AG09319 (cell line): ENCODE data around the gene PLD5.
"Not testable (repeated sequence)": the region's sequence is repeated elsewhere in the genome, so short reads cannot be mapped to it uniquely, and the experiment has no call there.

Experiments
- DNase-seq: peaks from one replicate; pipeline ENCODE4 v3.0.0-alpha.2; 2010; ENCODE audit warnings: low read depth; ENCODE audit errors: extremely low read depth
- TF ChIP-seq, protein P1 (sequence below): IDR thresholded peaks from 2 replicates; pipeline ENCODE4 v1.5.1; 2011; ENCODE audit warnings: low read depth, mild to moderate bottlenecking, inconsistent platforms, low read length, moderate library complexity

The PLD5 gene

GRCh38 chr1:242185731-242186130 lies 338.8 kb downstream of the PLD5 start:
- TF ChIP-seq, protein P1, sequence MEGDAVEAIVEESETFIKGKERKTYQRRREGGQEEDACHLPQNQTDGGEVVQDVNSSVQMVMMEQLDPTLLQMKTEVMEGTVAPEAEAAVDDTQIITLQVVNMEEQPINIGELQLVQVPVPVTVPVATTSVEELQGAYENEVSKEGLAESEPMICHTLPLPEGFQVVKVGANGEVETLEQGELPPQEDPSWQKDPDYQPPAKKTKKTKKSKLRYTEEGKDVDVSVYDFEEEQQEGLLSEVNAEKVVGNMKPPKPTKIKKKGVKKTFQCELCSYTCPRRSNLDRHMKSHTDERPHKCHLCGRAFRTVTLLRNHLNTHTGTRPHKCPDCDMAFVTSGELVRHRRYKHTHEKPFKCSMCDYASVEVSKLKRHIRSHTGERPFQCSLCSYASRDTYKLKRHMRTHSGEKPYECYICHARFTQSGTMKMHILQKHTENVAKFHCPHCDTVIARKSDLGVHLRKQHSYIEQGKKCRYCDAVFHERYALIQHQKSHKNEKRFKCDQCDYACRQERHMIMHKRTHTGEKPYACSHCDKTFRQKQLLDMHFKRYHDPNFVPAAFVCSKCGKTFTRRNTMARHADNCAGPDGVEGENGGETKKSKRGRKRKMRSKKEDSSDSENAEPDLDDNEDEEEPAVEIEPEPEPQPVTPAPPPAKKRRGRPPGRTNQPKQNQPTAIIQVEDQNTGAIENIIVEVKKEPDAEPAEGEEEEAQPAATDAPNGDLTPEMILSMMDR = no peak
- no peak for DNase-seq

DNA sequence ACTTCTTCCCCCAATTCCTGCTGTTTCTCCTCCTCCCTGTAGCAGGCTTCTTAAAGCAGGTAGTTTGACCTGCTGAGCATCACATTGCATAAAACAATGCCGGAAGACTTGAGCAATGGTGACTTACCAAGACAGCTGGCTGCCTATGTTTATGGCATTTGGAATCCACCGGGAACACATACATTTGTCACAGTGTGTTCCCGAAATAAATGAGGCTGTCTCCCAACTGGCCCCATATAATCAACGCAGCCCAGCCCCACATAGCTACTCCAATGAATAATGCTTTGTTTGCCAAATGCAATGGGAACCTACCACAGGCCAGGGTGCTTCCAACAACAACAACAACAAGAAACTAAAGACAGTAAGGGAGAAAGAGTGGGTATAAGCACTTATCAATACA lies 339.5 kb downstream of the PLD5 start:
- TF ChIP-seq, protein P1 = no peak
- DNase-seq = no peak

DNA sequence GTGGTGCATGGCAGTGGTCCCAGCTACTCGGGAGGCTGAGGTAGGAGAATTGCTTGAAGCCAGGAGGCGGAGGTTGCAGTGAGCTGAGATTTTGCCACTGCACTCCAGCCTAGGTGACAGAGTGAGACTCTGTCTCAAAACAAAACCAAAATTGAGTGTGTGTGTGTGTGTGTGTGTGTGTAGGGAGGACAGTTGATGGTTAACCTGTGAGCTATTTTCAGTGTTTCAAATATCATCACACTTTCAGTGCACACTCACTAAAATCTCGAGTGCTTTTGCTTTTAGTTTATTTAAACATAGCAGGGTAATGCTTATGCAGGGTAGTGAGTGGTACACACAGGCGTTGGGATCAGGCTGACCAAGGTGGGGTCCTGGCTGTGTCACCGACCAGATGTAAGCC lies 344.7 kb downstream of the PLD5 start:
- DNase-seq = not testable (repeated sequence)

GRCh38 chr1:242178924-242179708 lies 345.4 kb downstream of the PLD5 start:
- TF ChIP-seq, protein P1 = no peak

DNA sequence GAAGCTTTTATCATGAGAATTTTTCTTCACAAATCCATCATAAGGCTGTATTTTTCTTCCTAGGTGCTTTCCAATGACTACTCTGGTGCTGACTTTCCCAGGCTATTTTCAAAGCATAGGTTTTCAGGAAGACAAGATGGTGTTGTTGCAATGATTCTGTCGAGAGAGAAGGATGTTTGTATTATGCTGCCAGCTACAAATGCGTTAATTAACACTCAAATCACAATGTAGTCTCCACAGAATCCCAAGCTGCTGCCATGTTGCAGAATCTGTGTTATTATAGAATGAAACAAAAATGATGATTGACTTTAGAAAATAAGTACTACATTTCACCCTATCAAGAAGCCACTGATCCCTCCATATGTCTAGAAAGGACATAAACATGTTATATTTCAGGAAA lies 346.1 kb downstream of the PLD5 start:
- no peak for DNase-seq
- TF ChIP-seq, protein P1 = no peak

More at GRCh38 chr1:242178924-242179708, 345.4 kb downstream of the PLD5 start:
- no peak for DNase-seq

DNA sequence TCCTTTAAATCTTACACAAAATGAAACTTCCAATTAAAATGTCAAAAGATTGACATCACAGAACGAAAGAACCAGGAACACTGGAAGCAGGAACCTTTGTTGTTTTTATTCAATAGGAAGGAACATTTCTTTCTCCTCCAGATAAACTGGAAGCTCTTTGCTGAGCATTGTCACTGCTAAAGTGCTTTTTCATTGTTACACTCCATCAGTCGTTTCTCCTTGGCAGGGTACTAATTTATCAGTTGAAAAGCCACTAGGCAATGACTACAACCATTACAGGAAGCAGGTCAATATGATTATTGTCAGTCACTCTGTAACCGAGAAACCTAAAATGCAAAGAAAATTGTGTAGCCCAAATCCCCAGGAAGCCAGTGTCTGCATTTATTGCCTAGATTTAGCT lies 362.4 kb downstream of the PLD5 start:
- DNase-seq = no peak

GRCh38 chr1:242147096-242147976 lies 377.2 kb downstream of the PLD5 start:
- TF ChIP-seq, protein P1 = no peak
- no peak for DNase-seq

More for the DNA sequence above, 362.4 kb downstream of the PLD5 start:
- TF ChIP-seq, protein P1 = no peak
